GM12864 (cell line): Measurements from ENCODE around the gene STAB2.
"Not testable (repeated sequence)": the region's sequence is repeated elsewhere in the genome, so short reads cannot be mapped to it uniquely, and the experiment has no call there.

Experiments used
- DNase-seq: peaks from one replicate; pipeline ENCODE4 v3.0.0-alpha.2; 2011; ENCODE audit warnings: low read depth
- H3K4me3 ChIP-seq: 2 replicates; pipeline ENCODE4 v1.5.1; 2011; ENCODE audit warnings: mild to moderate bottlenecking, low read depth, low read length, control low read depth
- TF ChIP-seq, protein P1 (sequence below): IDR thresholded peaks from 2 replicates; pipeline ENCODE4 v1.5.1; 2011; ENCODE audit warnings: low read depth, mild to moderate bottlenecking, moderate library complexity, low read length, control low read depth, inconsistent platforms; ENCODE audit errors: missing control alignments

Gene STAB2

DNA sequence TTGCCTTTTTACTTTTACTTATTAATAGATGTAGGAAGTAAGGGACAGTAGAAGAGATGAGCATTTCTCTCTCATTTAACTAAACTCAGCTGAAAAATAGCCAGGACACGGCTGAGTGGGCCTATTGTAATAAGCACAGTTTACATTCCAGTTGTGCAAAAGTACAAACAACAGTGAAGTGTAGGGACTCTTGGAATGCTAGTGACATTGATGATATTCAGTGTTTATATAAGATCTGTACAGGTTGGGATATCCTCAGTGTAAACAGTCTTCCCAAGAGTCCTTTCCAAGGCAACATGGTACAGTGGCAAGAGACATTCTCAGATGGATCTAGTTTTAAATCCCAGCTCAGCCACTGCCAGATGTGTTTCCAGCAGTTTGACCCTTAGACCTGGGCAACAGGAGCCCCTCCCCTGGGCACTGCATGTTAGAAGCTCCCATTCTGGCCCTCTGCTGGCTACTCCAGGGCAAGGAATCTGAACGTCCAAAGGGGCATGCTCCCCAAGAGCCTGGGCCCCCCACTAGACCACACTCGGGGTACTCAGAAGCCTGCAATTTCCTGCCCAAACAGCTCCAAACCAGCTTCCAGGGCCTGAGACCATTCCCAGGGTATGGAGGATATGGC is 55.3 kb downstream of the STAB2 start:
- TF ChIP-seq, protein P1, sequence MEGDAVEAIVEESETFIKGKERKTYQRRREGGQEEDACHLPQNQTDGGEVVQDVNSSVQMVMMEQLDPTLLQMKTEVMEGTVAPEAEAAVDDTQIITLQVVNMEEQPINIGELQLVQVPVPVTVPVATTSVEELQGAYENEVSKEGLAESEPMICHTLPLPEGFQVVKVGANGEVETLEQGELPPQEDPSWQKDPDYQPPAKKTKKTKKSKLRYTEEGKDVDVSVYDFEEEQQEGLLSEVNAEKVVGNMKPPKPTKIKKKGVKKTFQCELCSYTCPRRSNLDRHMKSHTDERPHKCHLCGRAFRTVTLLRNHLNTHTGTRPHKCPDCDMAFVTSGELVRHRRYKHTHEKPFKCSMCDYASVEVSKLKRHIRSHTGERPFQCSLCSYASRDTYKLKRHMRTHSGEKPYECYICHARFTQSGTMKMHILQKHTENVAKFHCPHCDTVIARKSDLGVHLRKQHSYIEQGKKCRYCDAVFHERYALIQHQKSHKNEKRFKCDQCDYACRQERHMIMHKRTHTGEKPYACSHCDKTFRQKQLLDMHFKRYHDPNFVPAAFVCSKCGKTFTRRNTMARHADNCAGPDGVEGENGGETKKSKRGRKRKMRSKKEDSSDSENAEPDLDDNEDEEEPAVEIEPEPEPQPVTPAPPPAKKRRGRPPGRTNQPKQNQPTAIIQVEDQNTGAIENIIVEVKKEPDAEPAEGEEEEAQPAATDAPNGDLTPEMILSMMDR, result no peak
- H3K4me3 ChIP-seq, result no peak overlapping the region
- DNase-seq, result no peak

DNA sequence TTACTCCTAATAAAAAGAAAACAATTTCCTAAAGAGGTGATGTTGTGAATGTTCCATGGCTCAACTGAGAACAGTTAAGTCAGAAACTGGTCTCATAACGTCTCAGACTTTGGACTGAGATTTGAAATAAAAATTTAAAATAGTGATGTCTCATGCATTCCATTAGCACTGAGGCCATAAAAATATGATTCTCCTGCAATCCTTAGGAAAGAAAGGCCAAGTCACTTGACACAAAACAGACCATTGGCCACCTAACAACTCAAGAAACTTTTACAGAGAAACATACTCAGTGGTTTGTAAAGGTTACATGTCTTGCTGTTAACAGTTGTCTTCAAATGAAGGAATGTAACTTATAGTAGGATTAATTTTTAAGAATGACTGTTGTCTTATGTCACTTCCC is 58.1 kb downstream of the STAB2 start:
- H3K4me3 ChIP-seq, result no peak overlapping the region
- TF ChIP-seq, protein P1, result no peak
- DNase-seq, result no peak

DNA sequence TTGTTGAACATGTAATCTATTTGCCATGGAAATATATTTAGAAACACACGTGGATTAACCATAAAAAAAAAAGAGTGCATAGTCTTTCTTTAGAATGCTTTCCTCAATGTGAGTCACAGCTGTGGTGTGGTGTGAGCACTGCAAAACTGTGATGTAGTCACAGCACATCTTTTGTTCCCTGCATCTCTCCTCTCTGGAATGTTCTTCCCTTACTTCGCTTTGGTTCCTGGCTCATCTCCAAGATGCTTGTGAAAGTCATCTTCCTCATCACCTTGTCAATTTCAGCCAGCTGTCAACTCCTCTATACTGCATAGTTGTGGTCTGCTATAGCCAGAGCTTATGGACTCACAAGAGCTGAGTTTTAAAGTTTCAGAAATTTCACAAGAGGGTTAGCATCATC is 60.2 kb downstream of the STAB2 start:
- no peak overlapping the region for H3K4me3 ChIP-seq
- TF ChIP-seq, protein P1, result no peak
- DNase-seq, result no peak

DNA sequence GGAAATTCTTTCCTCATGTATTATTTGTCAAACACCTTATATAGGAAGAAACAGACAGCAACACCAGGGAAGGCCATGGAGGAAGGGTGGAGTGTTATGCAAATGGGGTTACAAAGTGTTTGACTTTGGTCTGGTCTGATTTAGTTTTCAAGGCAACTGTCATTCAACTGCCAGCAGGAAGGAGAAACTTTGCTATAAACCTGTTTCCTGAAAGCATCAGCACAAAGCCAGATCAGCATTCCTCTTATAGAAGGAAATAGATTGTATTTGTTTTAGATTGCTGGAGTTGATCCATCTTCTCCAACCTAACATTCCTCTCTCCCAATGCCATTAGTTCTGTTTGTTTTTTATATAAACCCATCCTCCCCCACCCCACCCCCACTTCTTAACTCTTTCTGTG is 65.7 kb downstream of the STAB2 start:
- TF ChIP-seq, protein P1, result no peak
- H3K4me3 ChIP-seq, result no peak overlapping the region
- DNase-seq, result no peak

DNA sequence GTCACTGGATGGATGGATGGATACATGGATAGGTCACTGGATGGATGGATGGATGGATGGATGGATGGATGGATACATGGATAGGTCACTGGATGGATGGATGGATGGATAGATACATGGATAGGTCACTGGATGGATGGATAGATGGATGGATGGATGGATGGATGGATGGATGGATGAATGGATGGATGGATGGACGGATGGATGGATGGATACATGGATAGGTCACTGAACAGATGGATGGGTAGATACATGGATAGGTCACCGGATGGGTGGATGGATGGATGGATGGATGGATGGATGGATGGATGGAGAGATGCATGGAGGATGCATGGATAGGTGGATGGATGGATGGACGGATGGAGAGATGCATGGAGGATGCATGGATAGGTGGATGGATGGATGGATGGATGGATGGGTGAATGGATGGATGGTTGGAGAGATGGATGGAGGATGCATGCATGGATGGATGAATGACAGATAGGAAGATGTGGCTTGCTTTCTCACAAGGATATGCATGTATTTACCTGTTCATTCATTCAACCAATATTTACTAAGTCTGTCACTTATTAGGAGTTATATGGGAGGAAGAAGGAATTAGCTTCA is 66.6 kb downstream of the STAB2 start:
- not testable (repeated sequence) for DNase-seq

DNA sequence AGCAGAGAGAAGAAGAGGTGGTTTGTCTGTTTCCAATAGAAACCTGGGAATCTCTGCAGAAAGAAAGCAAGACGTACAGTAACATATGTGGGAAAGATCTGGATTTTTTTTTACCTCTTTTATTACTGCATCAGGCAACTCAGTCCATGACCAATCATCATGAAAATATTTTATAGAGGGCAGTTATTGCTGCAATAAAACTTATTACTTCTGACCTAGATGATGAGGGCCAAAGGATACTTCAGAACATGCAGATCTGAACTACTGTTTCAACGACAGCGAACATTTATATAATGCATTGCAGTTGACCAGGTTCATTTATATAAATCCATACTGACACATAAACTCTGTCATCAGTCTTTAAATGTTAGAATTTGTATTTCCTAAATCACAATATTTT is 67.7 kb downstream of the STAB2 start:
- no peak overlapping the region for H3K4me3 ChIP-seq
- DNase-seq, result no peak
- TF ChIP-seq, protein P1, result no peak

More for the DNA sequence above, 66.6 kb downstream of the STAB2 start:
- not testable (repeated sequence) for H3K4me3 ChIP-seq

DNA sequence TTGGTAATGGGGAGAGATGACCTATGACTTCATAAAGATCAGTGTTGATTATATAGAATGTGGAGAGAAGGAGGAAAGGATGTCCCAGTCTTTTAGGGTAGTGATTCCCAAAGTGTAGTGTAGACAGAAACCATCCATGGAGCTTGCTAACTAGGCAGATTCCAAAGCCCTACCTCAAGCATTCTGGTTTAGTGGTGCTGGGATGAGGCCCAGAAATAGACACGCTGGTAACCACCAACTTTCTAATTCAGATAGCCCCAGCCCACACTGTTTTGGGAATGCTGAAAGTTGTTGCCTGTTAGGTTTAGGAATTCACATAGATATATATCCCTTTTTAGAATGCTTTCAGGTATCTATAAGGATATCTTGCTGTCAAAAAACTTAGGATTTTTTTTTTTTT is 69.2 kb downstream of the STAB2 start:
- DNase-seq, result no peak
- TF ChIP-seq, protein P1, result no peak
- no peak overlapping the region for H3K4me3 ChIP-seq
